ENCODE data around the gene CDH23.

The CDH23 gene

DNA sequence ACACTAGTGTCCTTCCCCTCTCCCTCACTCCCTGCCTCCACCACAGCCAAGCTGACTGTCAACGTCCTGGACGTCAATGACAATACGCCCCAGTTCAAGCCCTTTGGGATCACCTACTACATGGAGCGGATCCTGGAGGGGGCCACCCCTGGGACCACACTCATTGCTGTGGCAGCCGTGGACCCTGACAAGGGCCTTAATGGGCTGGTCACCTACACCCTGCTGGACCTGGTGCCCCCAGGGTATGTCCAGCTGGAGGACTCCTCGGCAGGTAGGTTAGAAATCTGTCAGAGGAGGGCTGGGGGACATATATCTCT is 401.5 kb downstream of the CDH23 start:
- TF ChIP-seq, protein P1, sequence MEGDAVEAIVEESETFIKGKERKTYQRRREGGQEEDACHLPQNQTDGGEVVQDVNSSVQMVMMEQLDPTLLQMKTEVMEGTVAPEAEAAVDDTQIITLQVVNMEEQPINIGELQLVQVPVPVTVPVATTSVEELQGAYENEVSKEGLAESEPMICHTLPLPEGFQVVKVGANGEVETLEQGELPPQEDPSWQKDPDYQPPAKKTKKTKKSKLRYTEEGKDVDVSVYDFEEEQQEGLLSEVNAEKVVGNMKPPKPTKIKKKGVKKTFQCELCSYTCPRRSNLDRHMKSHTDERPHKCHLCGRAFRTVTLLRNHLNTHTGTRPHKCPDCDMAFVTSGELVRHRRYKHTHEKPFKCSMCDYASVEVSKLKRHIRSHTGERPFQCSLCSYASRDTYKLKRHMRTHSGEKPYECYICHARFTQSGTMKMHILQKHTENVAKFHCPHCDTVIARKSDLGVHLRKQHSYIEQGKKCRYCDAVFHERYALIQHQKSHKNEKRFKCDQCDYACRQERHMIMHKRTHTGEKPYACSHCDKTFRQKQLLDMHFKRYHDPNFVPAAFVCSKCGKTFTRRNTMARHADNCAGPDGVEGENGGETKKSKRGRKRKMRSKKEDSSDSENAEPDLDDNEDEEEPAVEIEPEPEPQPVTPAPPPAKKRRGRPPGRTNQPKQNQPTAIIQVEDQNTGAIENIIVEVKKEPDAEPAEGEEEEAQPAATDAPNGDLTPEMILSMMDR (IDR thresholded peaks at IDR 0.05): no peak

GRCh38 chr10:71799112-71799511 is 402.4 kb downstream of the CDH23 start:
- TF ChIP-seq, protein P1 (IDR thresholded peaks at IDR 0.05): no peak

DNA sequence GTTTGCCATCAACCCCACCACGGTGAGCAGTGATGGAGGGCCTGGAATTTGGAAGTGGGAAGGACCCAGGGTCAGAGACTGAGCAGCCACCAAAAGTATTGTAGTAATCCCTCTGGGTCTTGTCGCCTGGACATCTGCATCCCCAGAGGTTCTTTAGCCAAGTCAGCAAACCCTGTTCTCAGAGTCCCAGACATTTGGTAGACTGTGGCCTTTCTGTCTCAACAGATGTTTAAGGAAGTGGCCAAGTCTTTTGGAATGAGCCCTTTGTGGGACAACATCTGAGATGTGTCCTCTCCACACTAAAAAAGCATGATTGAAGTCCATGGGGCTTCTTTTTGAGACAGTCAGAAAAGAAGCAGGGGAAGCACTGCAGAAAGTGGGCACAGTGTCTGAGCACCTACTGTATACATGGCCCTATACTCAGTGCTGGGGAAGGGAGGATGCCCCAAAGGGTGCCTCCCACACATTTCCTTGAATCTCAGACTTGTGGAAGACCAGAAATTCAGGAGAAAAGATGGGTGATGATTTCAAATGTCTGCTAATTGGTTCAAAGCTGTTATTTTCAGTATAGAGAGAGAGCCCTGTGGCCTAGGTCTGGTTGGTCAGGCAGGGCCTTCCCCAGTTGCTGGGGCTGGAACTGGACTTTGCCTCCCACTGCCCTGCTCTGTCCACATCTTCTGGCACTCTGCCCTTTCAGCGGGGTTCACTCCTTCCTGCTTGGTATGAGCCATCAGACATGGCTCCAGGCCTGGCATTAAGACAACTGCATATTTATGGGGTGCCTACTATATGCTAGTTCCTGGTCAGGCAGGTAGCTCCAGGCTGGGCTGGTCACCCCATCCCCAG is 403.1 kb downstream of the CDH23 start:
- TF ChIP-seq, protein P1 (IDR thresholded peaks at IDR 0.05): no peak

DNA sequence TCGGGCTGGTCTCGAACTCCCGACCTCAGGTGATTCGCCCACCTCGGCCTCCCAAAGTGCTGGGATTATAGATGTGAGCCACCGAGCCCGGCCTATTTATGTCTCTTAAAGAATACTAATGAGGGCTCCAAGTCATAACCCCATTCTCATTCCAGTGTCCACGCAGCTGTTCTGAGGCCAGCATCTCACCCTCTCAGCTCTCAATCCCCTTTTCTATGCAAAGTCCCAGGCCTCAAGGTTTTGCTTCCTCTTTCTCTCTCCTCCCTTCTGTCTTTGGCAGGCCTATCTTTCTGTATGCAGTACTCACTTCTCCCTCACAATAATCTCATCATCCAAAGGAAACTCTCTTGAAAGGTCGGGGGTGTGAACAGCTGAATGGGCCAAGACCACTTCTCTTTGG is 404.6 kb downstream of the CDH23 start:
- TF ChIP-seq, protein P1 (IDR thresholded peaks at IDR 0.05): no peak

DNA sequence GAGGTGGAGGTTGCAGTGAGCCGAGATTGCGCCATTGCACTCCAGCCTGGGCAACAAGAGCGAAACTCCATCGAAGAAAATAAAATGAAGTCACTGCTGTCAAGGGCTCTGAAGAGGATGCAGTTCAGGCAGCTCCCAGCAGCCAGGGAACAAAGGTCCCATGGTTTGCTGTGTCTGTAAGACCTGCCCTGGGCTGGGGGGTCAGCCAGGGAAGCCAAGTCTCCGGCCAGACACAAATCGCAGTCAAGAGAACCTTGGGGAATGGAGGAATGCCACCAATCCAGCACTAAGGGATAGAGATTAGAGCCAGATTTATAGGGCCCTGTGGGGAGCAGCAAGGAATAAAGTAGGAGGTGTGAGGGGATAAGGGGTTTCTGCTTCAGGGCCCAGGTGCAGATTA is 405.5 kb downstream of the CDH23 start:
- TF ChIP-seq, protein P1 (IDR thresholded peaks at IDR 0.05): no peak

DNA sequence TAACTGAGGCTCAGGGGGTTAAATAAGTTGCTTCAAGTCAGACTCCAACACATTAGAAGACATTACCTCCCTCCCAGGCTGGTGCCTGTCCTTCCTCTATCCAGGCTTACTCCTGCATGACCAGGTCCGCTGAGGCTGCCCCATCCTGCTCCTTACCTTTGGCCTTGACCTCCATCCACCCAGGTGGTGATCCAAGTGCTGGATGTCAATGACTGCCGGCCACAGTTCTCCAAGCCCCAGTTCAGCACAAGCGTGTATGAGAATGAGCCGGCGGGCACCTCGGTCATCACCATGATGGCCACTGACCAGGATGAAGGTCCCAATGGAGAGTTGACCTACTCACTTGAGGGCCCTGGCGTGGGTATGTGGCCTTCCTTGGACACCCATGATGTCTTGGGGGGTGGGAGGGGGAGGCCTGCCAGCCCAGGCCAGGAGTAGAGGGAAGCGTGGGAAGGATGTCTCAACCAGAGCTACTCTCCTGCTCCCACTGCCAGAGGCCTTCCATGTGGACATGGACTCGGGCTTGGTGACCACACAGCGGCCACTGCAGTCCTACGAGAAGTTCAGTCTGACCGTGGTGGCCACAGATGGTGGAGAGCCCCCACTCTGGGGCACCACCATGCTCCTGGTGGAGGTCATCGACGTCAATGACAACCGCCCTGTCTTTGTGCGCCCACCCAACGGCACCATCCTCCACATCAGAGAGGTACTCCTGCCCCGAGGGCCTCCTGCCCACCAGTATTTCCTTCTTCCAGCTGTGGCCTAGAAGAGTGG is 406.2 kb downstream of the CDH23 start:
- TF ChIP-seq, protein P1 (IDR thresholded peaks at IDR 0.05): no peak

DNA sequence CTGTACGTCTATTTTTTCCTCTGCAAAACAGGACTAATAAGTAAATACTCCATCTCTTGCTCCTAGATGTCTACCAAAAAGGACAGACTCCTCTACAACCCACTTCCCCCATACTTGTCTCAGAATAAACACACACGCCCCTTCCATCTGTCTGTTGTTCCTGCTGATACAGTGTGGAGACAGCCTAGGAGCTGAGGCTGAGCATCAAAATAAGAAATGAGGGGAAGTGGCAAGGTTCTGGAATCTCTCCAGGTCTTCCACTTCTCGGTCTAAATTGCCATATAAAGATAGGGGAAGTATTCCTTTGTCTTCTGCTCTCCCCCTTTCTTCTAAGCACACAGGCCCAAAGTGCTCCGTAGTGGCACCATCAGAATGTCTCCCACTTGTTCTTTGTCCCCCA is 407.4 kb downstream of the CDH23 start:
- TF ChIP-seq, protein P1 (IDR thresholded peaks at IDR 0.05): no peak

All from LNCAP (cell line).